ENCODE results near the gene SNX1.

Gene SNX1

GRCh38 chr15:64146885-64147681 is 51.3 kb downstream of the SNX1 start:
- peak; percentile 41 for DNase-seq

- no peak for DNase-seq
These were observed 52.4 kb downstream of the SNX1 start for GRCh38 chr15:64148168-64148567.

GRCh38 chr15:64148581-64148980 is 52.8 kb downstream of the SNX1 start:
- no peak for DNase-seq

- no peak for DNase-seq
These were observed 53.6 kb downstream of the SNX1 start for GRCh38 chr15:64149424-64149823.

GRCh38 chr15:64149893-64150578 is 54.3 kb downstream of the SNX1 start:
- no peak for DNase-seq

GRCh38 chr15:64151727-64152506 is 56.1 kb downstream of the SNX1 start, which contains the start of gene SNX22:
Gene SNX22 (plus strand): TSS chr15:64151731. CDS start chr15:64151776, 45 bp downstream.
- no peak for DNase-seq

- DNase-seq = peak; percentile 58
These were observed 57.0 kb downstream of the SNX1 start for GRCh38 chr15:64152507-64153387.

GRCh38 chr15:64153480-64154367 is 57.9 kb downstream of the SNX1 start:
- DNase-seq = peak; percentile 95

- DNase-seq = no peak
These were observed 60.2 kb downstream of the SNX1 start for GRCh38 chr15:64155802-64156651.

- no peak for DNase-seq
These were observed 61.0 kb downstream of the SNX1 start for GRCh38 chr15:64156652-64157331.

GRCh38 chr15:64157599-64158125 is 61.9 kb downstream of the SNX1 start:
- no peak for DNase-seq

- DNase-seq = no peak
These were observed 62.8 kb downstream of the SNX1 start for GRCh38 chr15:64158363-64159134.

GRCh38 chr15:64161688-64162477 is 66.1 kb downstream of the SNX1 start:
- no peak for DNase-seq

- DNase-seq = peak; percentile 30
These were observed 66.7 kb downstream of the SNX1 start for GRCh38 chr15:64162478-64162868.

GRCh38 chr15:64162869-64163658 is 67.3 kb downstream of the SNX1 start, which contains the start of gene PPIB:
Gene PPIB (minus strand): TSS chr15:64163022. CDS start chr15:64162986, 36 bp downstream.
- peak; percentile 97 for DNase-seq

- no peak for DNase-seq
These were observed 68.0 kb downstream of the SNX1 start for GRCh38 chr15:64163659-64164362.

Measured in eye (tissue), 1 donor.